IMR-90 (cell line): ENCODE results near the gene HDC. TPM values are rescaled to one million over a fixed set of nuclear protein-coding genes. Genes with fewer than 3 reads are reported as not detected.

Source experiments
- ATAC-seq: fragments of 200-7000 bp; cut with Tn5 transposase; 2 replicates; pipeline ENCODE4 v1.9.1; 2020; ENCODE audit warnings: low read depth, mild to moderate bottlenecking, moderate library complexity
- BruUV-seq: library from RNA; stranded (reverse); fragments of 400-500 nt; replicated peaks from 2 replicates; lab custom pipeline; 2021; lab: Mats Ljungman, UMichigan
- CTCF ChIA-PET: fragments of 300-600 bp; formaldehyde crosslinking; extraction: SDS; loops from one replicate; lab custom pipeline; 2021; ENCODE audit warnings: antibody characterized with exemption; lab: Yijun Ruan, JAX
- POLR2A ChIA-PET: fragments of 300-600 bp; sonication (Branson Sonifier 250); formaldehyde crosslinking; loops from one replicate; lab custom pipeline; 2022; ENCODE audit warnings: antibody characterized with exemption; ENCODE audit not compliant: unreplicated experiment; lab: Charles Lee
- DNase-seq: peaks from one replicate; pipeline ENCODE4 v3.0.0; 2013
- H2AFZ ChIP-seq: replicated peaks from 2 replicates; pipeline ENCODE3; 2013; ENCODE audit warnings: low read length, mild to moderate bottlenecking; ENCODE audit not compliant: poor library complexity
- H2AK5ac ChIP-seq: 2 replicates; pipeline ENCODE4 v1.6.1; 2013; ENCODE audit warnings: low read depth, low read length, inconsistent platforms
- H2AK9ac ChIP-seq: replicated peaks from 2 replicates; pipeline ENCODE3; 2013; ENCODE audit warnings: mild to moderate bottlenecking, low read depth, low read length, moderate library complexity; ENCODE audit not compliant: poor library complexity
- H2BK120ac ChIP-seq: 2 replicates; pipeline ENCODE4 v1.6.1; 2013; ENCODE audit warnings: low read depth, low read length, inconsistent platforms
- H2BK15ac ChIP-seq: 3 replicates; pipeline ENCODE4 v1.6.1; 2013; ENCODE audit warnings: low read depth, low read length, inconsistent platforms
- H2BK20ac ChIP-seq: 2 replicates; pipeline ENCODE4 v1.6.1; 2013; ENCODE audit warnings: low read depth, mild to moderate bottlenecking, inconsistent platforms, low read length, moderate library complexity
- H2BK5ac ChIP-seq: 2 replicates; pipeline ENCODE4 v1.6.1; 2013; ENCODE audit warnings: mild to moderate bottlenecking, low read depth, low read length, inconsistent platforms; ENCODE audit not compliant: poor library complexity, severe bottlenecking
- H3K14ac ChIP-seq: replicated peaks from 2 replicates; pipeline ENCODE4 v1.6.1; 2013; ENCODE audit warnings: low read depth, low read length, inconsistent platforms
- H3K18ac ChIP-seq: 2 replicates; pipeline ENCODE4 v1.6.1; 2013; ENCODE audit warnings: low read depth, low read length, control low read depth
- H3K23ac ChIP-seq: 2 replicates; pipeline ENCODE4 v1.6.1; 2013; ENCODE audit warnings: low read depth, low read length, inconsistent platforms
- H3K27ac ChIP-seq: 2 replicates; pipeline ENCODE4 v1.5.1; 2013; ENCODE audit warnings: mild to moderate bottlenecking, control low read depth, low read length; ENCODE audit not compliant: insufficient read depth
- H3K27me3 ChIP-seq: 2 replicates; pipeline ENCODE4 v1.6.1; 2013; ENCODE audit warnings: low read length; ENCODE audit not compliant: control insufficient read depth, insufficient read depth
- H3K36me3 ChIP-seq: 2 replicates; pipeline ENCODE4 v1.6.1; 2013; ENCODE audit warnings: low read length, mixed read lengths; ENCODE audit not compliant: control insufficient read depth, insufficient read depth
- H3K4ac ChIP-seq: 2 replicates; pipeline ENCODE4 v1.6.1; 2013; ENCODE audit warnings: low read depth, low read length, inconsistent platforms
- H3K4me1 ChIP-seq: 2 replicates; pipeline ENCODE4 v1.6.1; 2013; ENCODE audit warnings: low read length, mixed read lengths; ENCODE audit not compliant: control insufficient read depth, insufficient read depth
- H3K4me2 ChIP-seq: 2 replicates; pipeline ENCODE4 v1.6.1; 2013; ENCODE audit warnings: low read depth, mild to moderate bottlenecking, control low read depth, low read length, moderate library complexity
- H3K4me3 ChIP-seq: 2 replicates; pipeline ENCODE4 v1.5.1; 2013; ENCODE audit warnings: low read depth, mild to moderate bottlenecking, control low read depth, low read length, moderate library complexity; ENCODE audit not compliant: insufficient read depth
- H3K56ac ChIP-seq: 2 replicates; pipeline ENCODE4 v1.6.1; 2013; ENCODE audit warnings: low read length, inconsistent platforms; ENCODE audit not compliant: insufficient read depth; ENCODE audit errors: extremely low read depth
- H3K79me1 ChIP-seq, 2 experiments: 2 replicates each; pipeline ENCODE4 v1.6.1; 2013; ENCODE audit warnings: low read length in 2 of 2, inconsistent platforms in 1 of 2, low read depth in 1 of 2
- H3K9ac ChIP-seq: 2 replicates; pipeline ENCODE4 v1.6.1; 2013; ENCODE audit warnings: low read depth, low read length, control low read depth
- H3K9me1 ChIP-seq: 2 replicates; pipeline ENCODE4 v1.6.1; 2013; ENCODE audit warnings: low read length, inconsistent platforms; ENCODE audit not compliant: insufficient read depth
- H3K9me3 ChIP-seq: 2 replicates; pipeline ENCODE4 v1.6.1; 2013; ENCODE audit warnings: low read length; ENCODE audit not compliant: control insufficient read depth, insufficient read depth
- H4K20me1 ChIP-seq: 2 replicates; pipeline ENCODE4 v1.6.1; 2013; ENCODE audit warnings: low read length, inconsistent platforms; ENCODE audit not compliant: insufficient read depth
- H4K5ac ChIP-seq: 2 replicates; pipeline ENCODE4 v1.6.1; 2013; ENCODE audit warnings: mild to moderate bottlenecking, low read depth, low read length, control low read depth
- H4K8ac ChIP-seq, 2 experiments: 2 replicates each; pipeline ENCODE4 v1.6.1; 2013; ENCODE audit warnings: low read depth in 2 of 2, low read length in 2 of 2, control low read depth in 1 of 2, inconsistent platforms in 1 of 2
- H4K91ac ChIP-seq: 2 replicates; pipeline ENCODE4 v1.6.1; 2013; ENCODE audit warnings: low read depth, low read length, inconsistent platforms; ENCODE audit not compliant: insufficient read depth
- CEBPB ChIP-seq: IDR thresholded peaks from 2 replicates; pipeline ENCODE4 v1.6.1; 2012; ENCODE audit warnings: low read depth, low read length, improper control_type of control experiment
- CHD1 ChIP-seq: IDR thresholded peaks from 2 replicates; pipeline ENCODE4 v1.6.1; 2012; ENCODE audit warnings: low read depth, low read length, improper control_type of control experiment
- CTCF ChIP-seq: conservative IDR thresholded peaks from 2 replicates; pipeline ENCODE4 v1.5.1; 2012; ENCODE audit warnings: mild to moderate bottlenecking, low read depth, low read length, improper control_type of control experiment
- ELK1 ChIP-seq: fragments of 150-350 bp; IDR thresholded peaks from 2 replicates; pipeline ENCODE4 v1.6.1; 2016; ENCODE audit warnings: low read depth, mild to moderate bottlenecking, low read length, moderate library complexity, borderline replicate concordance
- RAD21 ChIP-seq: IDR thresholded peaks from 2 replicates; pipeline ENCODE4 v1.6.1; 2012; ENCODE audit warnings: low read length, improper control_type of control experiment
- RFX5 ChIP-seq: IDR thresholded peaks from 2 replicates; pipeline ENCODE4 v1.8.0; 2012; ENCODE audit warnings: low read depth, mild to moderate bottlenecking, low read length, moderate library complexity
- WGBS, 2 experiments: methylation state at CpG; one replicate each; pipeline versions ENCODE4 v1.1.5 to v1.1.7; 2013; ENCODE audit warnings: missing lambda C conversion rate in 2 of 2; ENCODE audit not compliant: insufficient read length in 1 of 2; ENCODE audit errors: extremely low coverage in 2 of 2; 5-methylcytosine and 5-hydroxymethylcytosine counted together
- dilution Hi-C: fragments of 300-500 bp; cut with HindIII; formaldehyde crosslinking; loops from one replicate; pipeline ENCODE4 v1.14.3; 2018; ENCODE audit warnings: low sequenced_read_pairs; ENCODE audit not compliant: unreplicated experiment
- in situ Hi-C: fragments of 300-500 bp; cut with MboI; formaldehyde crosslinking; loops from 3 replicates; pipeline ENCODE4 v1.14.3; 2019; ENCODE audit warnings: low sequenced_read_pairs, inconsistent platforms, mixed read lengths
- intact Hi-C: fragments of 100-400 bp; cut with micrococcal nuclease; formaldehyde crosslinking; loops from 2 replicates; pipeline ENCODE4 v1.10.0; 2022
- polyA plus RNA-seq, 3 experiments: library from polyadenylated mRNA; depleted of rRNA; stranded (reverse); fragments of >200 nt; gene quantifications; 2 replicates each; pipeline ENCODE4 v1.2.3, GENCODE V29; 2012; ENCODE audit warnings: low replicate concordance in 1 of 3
- total RNA-seq: library from RNA; depleted of rRNA; stranded (reverse); fragments of >200 nt; gene quantifications from 2 replicates; pipeline ENCODE4 v1.2.3, GENCODE V29; 2012

Gene HDC
- total and polyA plus RNA-seq, 2 of the 4 experiments (the other 2 are of a cell fraction), result not detected

DNA sequence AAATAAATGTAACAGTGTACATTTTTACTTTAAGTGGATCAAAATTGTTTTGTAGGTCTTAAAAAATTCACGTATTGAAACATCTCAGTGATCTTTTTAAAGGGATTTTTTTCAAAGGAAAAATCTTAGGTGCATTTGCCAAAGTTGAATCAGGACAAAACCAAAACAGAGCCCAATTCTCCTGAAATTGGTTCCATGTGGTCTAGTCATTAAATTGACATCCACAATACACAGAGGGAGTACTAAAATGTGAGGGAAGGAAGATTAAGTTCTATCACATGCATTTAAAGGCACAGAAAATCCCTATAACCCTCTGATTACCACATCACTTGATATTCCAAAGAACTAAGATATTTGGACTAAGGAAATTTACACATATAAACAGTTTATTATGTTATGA, 39.3 kb upstream of the HDC start:
- DNase-seq, result no peak
- H4K91ac ChIP-seq, result no peak overlapping the region
- CTCF ChIA-PET, result no interaction called here
- H3K4me3 ChIP-seq, result no peak overlapping the region
- no peak overlapping the region for H3K27ac ChIP-seq
- no peak overlapping the region for H2BK5ac ChIP-seq
- H4K8ac ChIP-seq, result no peak overlapping the region
- no peak overlapping the region for H2AFZ ChIP-seq
- H3K18ac ChIP-seq, result no peak overlapping the region
- no CpG with 5 or more reads among the region's 1 CpG for WGBS, 2 experiments
- H2AK9ac ChIP-seq, result no peak overlapping the region
- no peak overlapping the region for H3K4me2 ChIP-seq
- H3K9ac ChIP-seq, result no peak overlapping the region
- H2BK15ac ChIP-seq, result no peak overlapping the region
- in situ Hi-C loops, result loop anchor here (5.0 to 25.0 kb wide), 3 partner anchors 158 to 1068 kb away; partner anchors contain the start of gene FGF7
- dilution Hi-C loops, result no loop called here
- H3K4me1 ChIP-seq, result no peaks in the 10 kb centered on the region
- H3K9me3 ChIP-seq, result peaks cover 4% of the 10 kb centered on the region; the same call in 1 of the 2 replicates
- H3K9me1 ChIP-seq, result peaks cover 3% of the 10 kb centered on the region; the same call in 1 of the 2 replicates
- H3K56ac ChIP-seq, result no peak overlapping the region
- no peak for ATAC-seq
- intact Hi-C loops, result no loop called here
- no peaks in the 10 kb centered on the region for H4K20me1 ChIP-seq
- no peaks in the 10 kb centered on the region for H3K27me3 ChIP-seq
- H3K79me1 ChIP-seq, result peaks cover 6 to 9% of the 10 kb centered on the region in 2 experiments; a peak in 2 of 4 replicates
- no peak overlapping the region for H2BK20ac ChIP-seq
- no peak overlapping the region for H2BK120ac ChIP-seq
- POLR2A ChIA-PET, result no interaction called here
- no peak for TF ChIP-seq RFX5
- TF ChIP-seq CHD1, result no peak
- TF ChIP-seq CEBPB, result no peak
- no peak for TF ChIP-seq CTCF
- TF ChIP-seq RAD21, result no peak
- no peak for TF ChIP-seq ELK1
- no peak overlapping the region for H3K4ac ChIP-seq
- H3K23ac ChIP-seq, result no peak overlapping the region
- BruUV-seq, result no TSS peak
- H4K5ac ChIP-seq, result no peak overlapping the region
- peaks cover 20% of the 10 kb centered on the region for H3K36me3 ChIP-seq
- no peak overlapping the region for H3K14ac ChIP-seq
- H2AK5ac ChIP-seq, result no peak overlapping the region
